Activated CD8-positive, alpha-beta T cell treated with anti-CD3 and anti-CD28 coated beads, Interleukin-2, amount 10 ng/mL, durations not matched to agents 7 days and 5 days (primary cell): ENCODE results near the gene GPN1. TPM values are rescaled to one million over a fixed set of nuclear protein-coding genes. Genes with fewer than 3 reads are reported as not detected.
A peak's percentile ranks its signal among the peaks of the same experiment; 100 is the strongest.
"Not testable (repeated sequence)": the region's sequence is repeated elsewhere in the genome, so short reads cannot be mapped to it uniquely, and the experiment has no call there.

ENCODE experiments used
- ATAC-seq: fragments of 150-1000 bp; cut with Tn5 transposase; one replicate; pipeline ENCODE4 v1.10.0; 2021; ENCODE audit warnings: moderate library complexity
- CTCF ChIA-PET: fragments of 350-600 bp; sonication (Branson Sonifier 250); formaldehyde crosslinking; loops from one replicate; lab custom pipeline; 2021; ENCODE audit warnings: antibody characterized with exemption; lab: Charles Lee
- POLR2A ChIA-PET: fragments of 350-600 bp; sonication (Branson Sonifier 250); formaldehyde crosslinking; loops from one replicate; lab custom pipeline; 2021; ENCODE audit warnings: antibody characterized with exemption; lab: Charles Lee
- DNase-seq: peaks from one replicate; pipeline ENCODE4 v3.0.0-alpha.2; 2020
- H3K27ac Mint-ChIP-seq: one replicate; pipeline ENCODE4 v1.8.0; 2021; ENCODE audit warnings: mild to moderate bottlenecking, mixed read lengths
- H3K27me3 Mint-ChIP-seq: one replicate; pipeline ENCODE4 v1.8.0; 2021; ENCODE audit warnings: low read depth, mixed read lengths
- H3K36me3 Mint-ChIP-seq: one replicate; pipeline ENCODE4 v1.8.0; 2021; ENCODE audit warnings: low read depth, mixed read lengths
- H3K4me1 Mint-ChIP-seq: one replicate; pipeline ENCODE4 v1.8.0; 2021; ENCODE audit warnings: low read depth, mixed read lengths
- H3K4me3 Mint-ChIP-seq: one replicate; pipeline ENCODE4 v1.8.0; 2021; ENCODE audit warnings: mild to moderate bottlenecking, mixed read lengths
- H3K9me3 Mint-ChIP-seq: one replicate; pipeline ENCODE4 v1.8.0; 2022; ENCODE audit warnings: mixed read lengths; ENCODE audit not compliant: insufficient read depth
- total RNA-seq, 2 experiments: library from RNA; stranded (reverse); gene quantifications; one replicate each; pipeline ENCODE4 v1.2.3, GENCODE V29; 2021

The GPN1 gene
- total RNA-seq, 2 experiments from 2014 or later: 39.7 to 41.4 TPM

- DNase-seq (no peak), ATAC-seq (peak; percentile 52)
- H3K36me3 Mint-ChIP-seq: peaks cover 39% of the 10 kb centered on the region
- no peaks in the 10 kb centered on the region for H3K9me3 Mint-ChIP-seq
- peak overlapping the region; percentile 26 for H3K27ac Mint-ChIP-seq
- no peak overlapping the region for H3K4me3 Mint-ChIP-seq
- ChIA-PET POLR2A (interaction anchor here (0.6 to 2.0 kb wide), 9 partner anchors 10 to 958 kb away, joined by 3 to 9 read pairs (median 3); partner anchors contain the start of genes PPM1G, SLC4A1AP, SUPT7L and ZNF512), CTCF (interaction anchor here (0.9 to 4.2 kb wide), 5 partner anchors 56 to 219 kb away, joined by 3 to 27 read pairs (median 3); partner anchors contain the start of genes NRBP1 and PPM1G)
- H3K27me3 Mint-ChIP-seq: no peaks in the 10 kb centered on the region
- peaks cover 34% of the 10 kb centered on the region for H3K4me1 Mint-ChIP-seq
Measured at GRCh38 chr2:27627963-27628766, 685 bp upstream of the GPN1 start.

DNA sequence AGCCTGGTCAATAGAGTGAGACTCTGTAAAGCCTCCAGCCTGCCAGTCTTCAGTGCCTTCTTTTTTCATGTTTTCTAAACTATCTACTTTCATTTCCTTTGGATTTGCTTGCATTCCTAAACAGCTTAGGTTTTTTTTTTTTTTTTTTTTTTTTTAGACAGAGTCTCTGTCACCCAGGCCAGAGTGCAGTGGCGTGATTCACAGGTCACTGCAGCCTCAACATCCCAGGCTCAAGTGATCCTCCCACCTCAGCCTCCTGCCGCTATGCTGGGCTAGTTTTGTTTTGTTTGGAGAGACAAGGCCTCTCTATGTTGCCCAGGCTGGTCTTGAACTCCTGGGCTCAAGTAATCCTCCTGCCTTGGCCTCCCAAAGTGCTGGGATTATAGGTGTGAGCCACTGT, 1.4 kb downstream of the GPN1 start:
- H3K4me1 Mint-ChIP-seq: peaks cover 36% of the 10 kb centered on the region
- peaks cover 43% of the 10 kb centered on the region for H3K36me3 Mint-ChIP-seq
- ATAC-seq, DNase-seq, H3K9me3 Mint-ChIP-seq, H3K27ac Mint-ChIP-seq, H3K27me3 Mint-ChIP-seq, CTCF ChIA-PET, H3K4me3 Mint-ChIP-seq: not testable (repeated sequence)
- POLR2A ChIA-PET: interaction anchor here (0.6 to 0.7 kb wide), 2 partner anchors 203 to 902 kb away, joined by 3 read pairs; no protein-coding TSS in a partner anchor

- peaks cover 36% of the 10 kb centered on the region for H3K4me1 Mint-ChIP-seq
- no peaks in the 10 kb centered on the region for H3K9me3 Mint-ChIP-seq
- H3K4me3 Mint-ChIP-seq: no peak overlapping the region
- ChIA-PET CTCF (no interaction called here), POLR2A (no interaction called here)
- no peak overlapping the region for H3K27ac Mint-ChIP-seq
- peaks cover 69% of the 10 kb centered on the region for H3K36me3 Mint-ChIP-seq
- no peaks in the 10 kb centered on the region for H3K27me3 Mint-ChIP-seq
- no peak for DNase-seq
- ATAC-seq: no peak
Measured at GRCh38 chr2:27634291-27634690, 5.4 kb downstream of the GPN1 start.

DNA sequence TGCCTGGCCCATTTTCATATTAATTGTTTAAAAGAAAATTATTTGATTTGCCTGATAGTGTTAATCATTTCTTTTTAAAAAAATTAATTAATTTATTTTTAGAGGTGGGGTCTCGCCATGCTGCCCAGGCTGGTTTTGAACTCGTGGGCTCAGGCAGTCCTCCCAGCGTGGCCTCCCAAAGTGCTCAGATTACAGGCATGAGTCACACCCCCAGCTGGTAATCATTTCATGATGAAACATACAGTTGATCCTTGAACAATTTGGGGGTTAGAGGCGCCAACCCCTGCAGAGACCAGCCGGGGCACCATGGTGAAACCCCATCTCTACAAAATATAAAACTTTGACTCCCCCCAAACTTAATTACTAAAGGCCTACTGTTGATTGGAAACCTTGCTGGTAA, 7.9 kb downstream of the GPN1 start:
- no peak for ATAC-seq
- POLR2A ChIA-PET: no interaction called here
- H3K4me3 Mint-ChIP-seq: no peak overlapping the region
- CTCF ChIA-PET: interaction anchor here (0.8 kb wide), 1 partner anchor 47 kb away, joined by 3 read pairs; no protein-coding TSS in a partner anchor
- H3K9me3 Mint-ChIP-seq: no peaks in the 10 kb centered on the region
- DNase-seq: no peak
- H3K4me1 Mint-ChIP-seq: peaks cover 24% of the 10 kb centered on the region
- H3K27me3 Mint-ChIP-seq: no peaks in the 10 kb centered on the region
- H3K36me3 Mint-ChIP-seq: peaks cover 68% of the 10 kb centered on the region
- no peak overlapping the region for H3K27ac Mint-ChIP-seq

GRCh38 chr2:27638037-27638637, 9.3 kb downstream of the GPN1 start:
- DNase-seq: no peak
- H3K36me3 Mint-ChIP-seq: peaks cover 63% of the 10 kb centered on the region
- H3K4me1 Mint-ChIP-seq: peaks cover 21% of the 10 kb centered on the region
- H3K9me3 Mint-ChIP-seq: no peaks in the 10 kb centered on the region
- no peaks in the 10 kb centered on the region for H3K27me3 Mint-ChIP-seq
- CTCF ChIA-PET: interaction anchor here (1.5 to 4.1 kb wide), 2 partner anchors 9 to 46 kb away, joined by 5 to 24 read pairs; no protein-coding TSS in a partner anchor
- peak overlapping the region; percentile 83 for H3K27ac Mint-ChIP-seq
- POLR2A ChIA-PET: interaction anchor here (1.0 to 1.5 kb wide), 3 partner anchors 10 to 228 kb away, joined by 3 to 5 read pairs (median 4); partner anchors contain the start of genes CCDC121, GPN1, PPM1G and SLC4A1AP
- H3K4me3 Mint-ChIP-seq: peak overlapping the region; percentile 46
- peak; percentile 83 for ATAC-seq

DNA sequence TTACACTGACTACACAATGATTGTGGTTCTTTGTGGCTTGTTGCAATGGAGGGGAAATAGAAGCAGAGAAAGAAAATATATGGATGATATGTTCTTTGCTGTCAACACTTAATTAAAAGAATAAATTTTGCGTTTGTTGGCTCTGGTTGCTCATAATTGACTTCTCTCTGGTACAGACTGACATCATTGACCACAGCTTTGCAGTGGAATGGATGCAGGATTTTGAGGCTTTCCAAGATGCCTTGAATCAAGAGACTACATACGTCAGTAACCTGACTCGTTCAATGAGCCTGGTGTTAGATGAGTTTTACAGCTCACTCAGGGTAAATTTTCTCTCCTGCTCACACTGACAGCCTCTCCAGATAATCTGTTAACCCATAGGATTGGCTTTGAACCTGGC, 9.9 kb downstream of the GPN1 start:
- H3K4me3 Mint-ChIP-seq: no peak overlapping the region
- ATAC-seq: no peak

DNA sequence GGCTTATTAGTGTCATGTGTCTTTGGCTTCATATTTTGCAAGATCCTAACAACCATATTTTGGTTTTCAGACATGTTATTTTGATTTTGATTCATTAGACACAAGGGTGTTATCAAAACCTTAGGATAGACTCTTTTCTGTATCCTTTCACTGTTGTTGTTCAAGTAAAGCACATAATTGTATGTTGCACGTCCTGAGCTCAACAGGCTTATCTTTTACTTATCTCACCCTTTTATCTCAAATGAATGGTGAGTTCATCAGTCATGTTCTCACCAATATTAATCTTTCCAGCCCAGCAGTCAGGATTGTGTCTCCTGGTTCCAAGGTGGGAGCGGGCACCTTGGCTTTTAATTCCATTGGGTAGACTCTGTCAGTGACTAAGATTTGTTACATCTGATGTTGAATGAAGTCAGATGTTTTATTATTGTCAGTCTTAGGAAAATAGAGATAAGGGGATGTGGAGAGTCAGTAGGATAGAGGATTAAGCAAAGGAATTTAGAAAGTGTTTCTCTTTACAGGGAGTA, 11.9 kb downstream of the GPN1 start:
- Mint-ChIP-seq H3K27me3 (no peaks in the 10 kb centered on the region), H3K9me3 (no peaks in the 10 kb centered on the region), H3K36me3 (peaks cover 54% of the 10 kb centered on the region), H3K27ac (no peak overlapping the region), H3K4me3 (no peak overlapping the region), H3K4me1 (peaks cover 19% of the 10 kb centered on the region)
- DNase-seq: no peak
- CTCF ChIA-PET: interaction anchor here (4.1 kb wide), 1 partner anchor 43 kb away, joined by 24 read pairs; no protein-coding TSS in a partner anchor
- ATAC-seq: no peak
- POLR2A ChIA-PET: interaction anchor here (1.1 kb wide), 1 partner anchor 13 kb away, joined by 3 read pairs; no protein-coding TSS in a partner anchor

More for the DNA sequence above, 9.9 kb downstream of the GPN1 start:
- ChIA-PET CTCF (interaction anchor here (1.5 to 4.1 kb wide), 2 partner anchors 8 to 45 kb away, joined by 5 to 24 read pairs; no protein-coding TSS in a partner anchor), POLR2A (interaction anchor here (1.0 to 1.5 kb wide), 3 partner anchors 11 to 229 kb away, joined by 3 to 5 read pairs (median 4); partner anchors contain the start of genes CCDC121, GPN1, PPM1G and SLC4A1AP)
- Mint-ChIP-seq H3K27me3 (no peaks in the 10 kb centered on the region), H3K36me3 (peaks cover 62% of the 10 kb centered on the region), H3K27ac (peak overlapping the region; percentile 83), H3K4me1 (peaks cover 21% of the 10 kb centered on the region), H3K9me3 (no peaks in the 10 kb centered on the region)
- DNase-seq: no peak

DNA sequence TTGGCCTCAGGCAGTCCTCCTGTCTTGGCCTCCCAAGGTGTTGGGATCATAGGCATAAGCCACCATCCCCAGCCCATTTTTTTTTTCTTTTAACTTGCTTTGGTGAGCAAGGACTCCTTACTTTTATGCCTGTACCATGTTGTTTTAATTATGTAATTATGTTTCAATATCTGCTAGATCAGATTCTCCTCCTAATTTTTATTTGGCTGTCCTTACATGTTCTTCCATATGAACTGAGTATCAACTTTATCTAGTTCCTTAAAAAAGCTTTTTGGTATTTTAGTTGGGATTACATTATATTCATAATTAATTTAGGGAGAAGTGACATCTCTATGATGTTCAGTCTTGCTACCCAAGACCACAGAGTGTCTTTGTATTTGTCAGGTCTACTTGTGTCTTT, 16.3 kb downstream of the GPN1 start:
- no peak overlapping the region for H3K4me3 Mint-ChIP-seq
- ChIA-PET CTCF (interaction anchor here (0.7 kb wide), 1 partner anchor 234 kb away, joined by 3 read pairs; no protein-coding TSS in a partner anchor), POLR2A (interaction anchor here (2.1 kb wide), 1 partner anchor 19 kb away, joined by 5 read pairs; the partner anchor contains the start of genes SLC4A1AP and SUPT7L)
- H3K9me3 Mint-ChIP-seq: no peaks in the 10 kb centered on the region
- peaks cover 48% of the 10 kb centered on the region for H3K36me3 Mint-ChIP-seq
- no peak overlapping the region for H3K27ac Mint-ChIP-seq
- ATAC-seq (no peak), DNase-seq (no peak)
- no peaks in the 10 kb centered on the region for H3K27me3 Mint-ChIP-seq
- H3K4me1 Mint-ChIP-seq: no peaks in the 10 kb centered on the region

DNA sequence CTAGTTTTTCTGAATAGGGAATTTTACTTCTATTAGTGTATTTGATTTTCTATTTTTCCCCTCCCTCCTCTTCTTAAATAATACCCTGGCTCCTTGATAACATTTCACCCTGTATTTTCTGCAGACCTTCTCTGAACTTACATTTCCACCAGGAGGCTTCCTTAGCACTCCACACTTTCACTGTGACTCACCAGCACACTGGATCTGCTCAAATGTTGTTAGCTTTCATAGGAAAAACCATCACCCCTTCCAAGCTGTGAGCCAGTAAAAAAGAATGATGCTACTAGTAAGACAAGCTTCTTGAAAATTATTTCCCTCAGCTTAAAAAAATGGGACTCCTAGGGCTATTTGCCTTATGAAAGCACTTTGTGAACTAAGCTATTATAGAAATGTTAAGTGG, 18.4 kb downstream of the GPN1 start:
- Mint-ChIP-seq H3K27ac (peak overlapping the region; percentile 41), H3K4me1 (no peaks in the 10 kb centered on the region), H3K27me3 (no peaks in the 10 kb centered on the region), H3K9me3 (no peaks in the 10 kb centered on the region), H3K4me3 (no peak overlapping the region), H3K36me3 (peaks cover 42% of the 10 kb centered on the region)
- no peak for ATAC-seq
- ChIA-PET CTCF (interaction anchor here (1.0 to 2.5 kb wide), 3 partner anchors 8 to 36 kb away, joined by 3 to 12 read pairs (median 5); no protein-coding TSS in a partner anchor), POLR2A (interaction anchor here (1.0 to 2.1 kb wide), 3 partner anchors 16 to 62 kb away, joined by 3 to 5 read pairs (median 5); partner anchors contain the start of genes SLC4A1AP and SUPT7L)
- no peak for DNase-seq

DNA sequence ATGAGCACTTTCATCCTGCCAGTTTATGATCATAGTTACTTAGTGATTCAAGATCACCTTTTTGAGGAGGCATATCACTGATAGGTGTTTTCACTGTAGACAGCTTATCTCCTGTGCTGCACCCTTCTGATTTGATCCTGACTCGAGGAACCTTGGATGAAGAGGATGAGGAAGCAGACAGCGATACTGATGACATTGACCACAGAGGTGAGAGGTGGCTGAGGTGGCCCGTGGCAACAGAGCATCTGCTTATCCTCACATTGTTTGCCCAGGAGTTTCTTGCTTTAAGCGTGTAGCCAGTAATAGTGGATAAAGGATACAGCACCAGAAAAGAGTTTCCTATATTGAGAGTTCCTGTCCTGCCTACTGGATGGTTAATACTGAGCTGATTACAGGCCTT, 18.9 kb downstream of the GPN1 start:
- ChIA-PET POLR2A (interaction anchor here (1.0 to 1.9 kb wide), 2 partner anchors 16 to 63 kb away, joined by 3 to 5 read pairs; partner anchors contain the start of genes SLC4A1AP and SUPT7L), CTCF (interaction anchor here (1.0 to 2.5 kb wide), 2 partner anchors 8 to 36 kb away, joined by 3 to 12 read pairs; no protein-coding TSS in a partner anchor)
- Mint-ChIP-seq H3K36me3 (peaks cover 45% of the 10 kb centered on the region), H3K27me3 (no peaks in the 10 kb centered on the region), H3K27ac (peak overlapping the region; percentile 41), H3K4me1 (no peaks in the 10 kb centered on the region), H3K4me3 (no peak overlapping the region), H3K9me3 (no peaks in the 10 kb centered on the region)
- ATAC-seq (no peak), DNase-seq (no peak)

DNA sequence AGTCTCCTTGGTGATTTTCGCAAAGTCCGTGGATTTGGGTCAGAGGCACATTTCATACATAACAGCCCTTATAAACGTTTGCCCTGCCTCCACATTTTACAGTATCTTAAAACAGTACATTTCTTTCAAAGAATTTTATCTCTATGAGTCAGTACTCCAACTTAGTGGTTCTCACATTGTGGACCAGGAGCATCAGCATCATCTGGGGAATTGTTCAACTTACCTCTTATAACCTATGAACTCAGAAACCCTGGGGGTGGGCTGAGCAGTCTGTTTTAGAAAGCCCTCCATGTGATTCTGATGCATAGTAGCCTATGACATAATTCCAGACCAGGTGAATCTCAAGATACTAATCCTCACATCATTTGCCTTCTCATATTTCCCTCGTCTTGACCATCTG, 22.2 kb downstream of the GPN1 start:
- H3K36me3 Mint-ChIP-seq: peaks cover 62% of the 10 kb centered on the region
- POLR2A ChIA-PET: interaction anchor here (1.6 kb wide), 1 partner anchor 12 kb away, joined by 4 read pairs; the partner anchor contains the start of gene SUPT7L
- ATAC-seq: no peak
- no peaks in the 10 kb centered on the region for H3K4me1 Mint-ChIP-seq
- no peak overlapping the region for H3K27ac Mint-ChIP-seq
- no peaks in the 10 kb centered on the region for H3K9me3 Mint-ChIP-seq
- H3K27me3 Mint-ChIP-seq: no peaks in the 10 kb centered on the region
- H3K4me3 Mint-ChIP-seq: no peak overlapping the region
- CTCF ChIA-PET: interaction anchor here (1.1 to 1.4 kb wide), 2 partner anchors 12 to 33 kb away, joined by 3 to 5 read pairs; partner anchors contain the start of genes SLC4A1AP and SUPT7L
- DNase-seq: no peak
